ENCODE measurements around the gene RGS10.

The RGS10 gene

GRCh38 chr10:119495545-119495944 lies 47.0 kb downstream of the RGS10 start:
- ChIA-PET POLR2A (no interaction called here), CTCF (no interaction called here)
- no peak for DNase-seq (ENCODE audit: extremely low spot score)
- no peak for TF ChIP-seq CTCF (IDR thresholded peaks at IDR 0.05; ENCODE audit: control extremely low read depth, extremely low read depth, low read depth, missing control alignments)

GRCh38 chr10:119495021-119495505 lies 47.5 kb downstream of the RGS10 start:
- no peak for TF ChIP-seq CTCF (IDR thresholded peaks at IDR 0.05; ENCODE audit: control extremely low read depth, extremely low read depth, low read depth, missing control alignments)
- DNase-seq (ENCODE audit: extremely low spot score), result no peak

DNA sequence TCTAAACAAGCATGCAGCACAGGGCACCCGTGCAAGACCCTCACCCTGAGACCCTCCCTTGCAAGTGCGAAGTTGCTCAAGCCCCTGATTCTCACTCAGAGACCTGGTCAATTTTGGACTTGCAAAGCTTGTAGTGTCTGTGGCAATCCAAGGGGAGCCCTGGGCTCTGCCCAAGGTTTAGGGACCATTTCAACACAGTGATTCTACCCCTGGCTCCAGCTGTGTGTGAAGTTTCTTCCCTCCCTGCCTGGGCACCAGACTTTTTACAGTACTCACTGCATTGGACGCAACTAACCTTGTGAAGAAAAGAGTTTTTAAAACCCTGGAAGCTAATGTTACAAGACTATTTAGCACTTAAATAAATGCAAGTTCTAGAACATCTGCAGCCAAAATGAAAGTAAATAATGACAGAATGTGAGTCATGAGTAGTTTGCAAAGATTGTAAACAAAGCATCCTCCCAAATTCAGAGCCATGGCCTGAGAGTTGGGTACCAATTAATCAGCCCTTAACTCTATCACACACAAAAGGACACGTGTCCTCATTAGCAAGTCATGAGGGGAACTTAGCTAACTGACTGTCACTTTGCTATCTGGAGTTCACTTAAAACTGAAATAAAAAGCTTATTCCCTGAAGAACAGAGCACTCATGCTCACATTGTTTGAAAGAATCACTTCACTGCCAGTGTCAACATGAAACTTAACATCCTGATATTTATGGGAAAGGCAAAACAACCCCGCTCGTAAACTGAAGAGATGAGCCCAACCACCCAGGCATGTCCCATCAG lies 48.1 kb downstream of the RGS10 start:
- no peak for TF ChIP-seq CTCF (IDR thresholded peaks at IDR 0.05; ENCODE audit: control extremely low read depth, extremely low read depth, low read depth, missing control alignments)
- no peak for DNase-seq (ENCODE audit: extremely low spot score)
- ChIA-PET CTCF (interaction anchor here (0.9 to 2.0 kb wide), 7 partner anchors 9 to 365 kb away, joined by 3 to 8 read pairs (median 4); partner anchors contain the start of genes GRK5 and RGS10), POLR2A (no interaction called here)

More at GRCh38 chr10:119495021-119495505, 47.5 kb downstream of the RGS10 start:
- CTCF ChIA-PET, result interaction anchor here (1.6 to 2.0 kb wide), 3 partner anchors 8 to 288 kb away, joined by 4 to 8 read pairs (median 5); partner anchors contain the start of gene GRK5
- POLR2A ChIA-PET, result no interaction called here

DNA sequence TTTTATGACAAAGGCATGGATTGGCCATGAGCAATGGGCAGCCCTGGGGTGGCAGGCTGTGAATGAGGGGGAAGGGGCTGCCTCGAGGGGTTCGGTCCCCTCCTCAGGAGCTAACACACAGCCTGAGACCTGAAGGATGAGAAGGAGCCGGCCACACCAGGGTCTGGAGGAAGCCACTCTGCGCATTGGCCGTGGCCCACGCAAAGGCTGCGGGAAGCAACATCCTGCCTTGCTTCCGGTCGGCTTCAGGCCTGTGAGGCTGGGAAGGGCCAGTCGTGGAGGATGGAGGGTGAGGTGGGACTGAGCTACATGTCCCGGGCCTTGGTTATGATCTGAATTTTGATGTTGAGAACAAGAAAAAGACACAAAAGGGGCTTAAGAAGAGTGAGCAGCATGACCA lies 49.4 kb downstream of the RGS10 start:
- CTCF ChIA-PET, result interaction anchor here (1.3 to 2.0 kb wide), 5 partner anchors 10 to 367 kb away, joined by 3 to 8 read pairs (median 5); partner anchors contain the start of gene GRK5
- POLR2A ChIA-PET, result no interaction called here
- no peak for DNase-seq (ENCODE audit: extremely low spot score)
- TF ChIP-seq CTCF (IDR thresholded peaks at IDR 0.05; ENCODE audit: control extremely low read depth, extremely low read depth, low read depth, missing control alignments), result no peak

- ChIA-PET POLR2A (no interaction called here), CTCF (no interaction called here)
- TF ChIP-seq CTCF (IDR thresholded peaks at IDR 0.05; ENCODE audit: control extremely low read depth, extremely low read depth, low read depth, missing control alignments), result no peak
Observed at GRCh38 chr10:119491966-119492757, 50.4 kb downstream of the RGS10 start.

DNA sequence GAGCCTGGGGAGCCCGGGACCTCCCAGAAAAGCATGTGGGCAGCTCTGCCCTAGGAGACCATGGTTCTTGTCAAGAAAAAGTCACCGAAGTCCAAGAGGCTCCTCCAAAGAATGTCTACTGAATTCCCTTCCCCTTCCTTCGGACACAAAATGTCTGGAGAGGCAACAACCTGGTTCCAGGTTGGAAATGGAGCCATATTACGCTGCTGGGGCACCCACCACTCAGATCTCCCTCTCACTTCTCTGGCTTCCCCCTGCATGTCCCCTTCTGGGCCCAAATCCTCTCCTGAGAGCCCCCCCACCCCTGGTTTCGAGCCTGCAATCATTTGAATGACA lies 52.6 kb downstream of the RGS10 start:
- DNase-seq (ENCODE audit: extremely low spot score), result no peak
- POLR2A ChIA-PET, result no interaction called here
- TF ChIP-seq CTCF (IDR thresholded peaks at IDR 0.05; ENCODE audit: control extremely low read depth, extremely low read depth, low read depth, missing control alignments), result no peak
- CTCF ChIA-PET, result interaction anchor here (0.6 to 4.3 kb wide), 38 partner anchors 8 to 291 kb away, joined by 3 to 57 read pairs (median 4); partner anchors contain the start of gene GRK5

More at GRCh38 chr10:119491966-119492757, 50.4 kb downstream of the RGS10 start:
- no peak for DNase-seq (ENCODE audit: extremely low spot score)
